Stimulated activated effector memory CD8-positive, alpha-beta T cell treated with anti-CD3 and anti-CD28 coated beads, Interleukin-12 subunit alpha, Interleukin-12 subunit beta, amount 100 ng/mL, for 72 hours (primary cell): Measurements from ENCODE around the gene PODXL2.
"Not testable (repeated sequence)": the region's sequence is repeated elsewhere in the genome, so short reads cannot be mapped to it uniquely, and the experiment has no call there.

ENCODE experiments used
- ATAC-seq: fragments of 150-1000 bp; cut with Tn5 transposase; 2 replicates; pipeline ENCODE4 v1.10.0; 2021
- DNase-seq, 2 donors: peaks; one replicate each; pipeline ENCODE4 v3.0.0; 2021 to 2022; ENCODE audit warnings: low spot score in 2 of 2
- H3K27ac Mint-ChIP-seq: one replicate; pipeline ENCODE4 v1.8.0; 2022; ENCODE audit warnings: mild to moderate bottlenecking, mixed read lengths
- H3K36me3 Mint-ChIP-seq: one replicate; pipeline ENCODE4 v1.8.0; 2022; ENCODE audit warnings: mild to moderate bottlenecking, mixed read lengths
- H3K4me1 Mint-ChIP-seq: one replicate; pipeline ENCODE4 v1.8.0; 2022; ENCODE audit warnings: mixed read lengths
- H3K4me3 Mint-ChIP-seq: one replicate; pipeline ENCODE4 v1.8.0; 2022; ENCODE audit warnings: mild to moderate bottlenecking, mixed read lengths
- H3K9me3 Mint-ChIP-seq: one replicate; pipeline ENCODE4 v1.8.0; 2022; ENCODE audit warnings: mixed read lengths

Gene PODXL2

DNA sequence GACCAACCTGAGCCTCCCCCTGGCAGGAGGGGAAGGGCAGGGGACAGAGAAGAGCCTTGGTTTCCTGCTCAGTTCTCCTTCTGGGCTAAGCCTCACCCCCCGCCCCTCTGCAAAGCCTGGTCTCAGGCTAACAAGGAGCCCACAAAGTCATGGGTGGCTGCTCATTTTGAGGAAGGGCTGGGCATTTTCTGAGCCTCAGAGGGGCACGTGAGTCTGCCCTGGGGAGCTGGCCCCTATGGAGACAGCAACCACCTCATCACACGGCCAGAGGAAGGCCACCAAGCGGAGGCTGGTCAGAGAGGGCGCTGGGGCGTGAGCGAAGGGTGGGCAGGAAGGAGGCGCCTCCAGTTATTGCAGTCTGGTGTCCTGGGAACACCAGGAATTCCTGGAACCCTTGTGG is 62.5 kb downstream of the PODXL2 start:
- H3K27ac Mint-ChIP-seq = no peak overlapping the region
- DNase-seq = no peak
- no peak for ATAC-seq
- H3K4me3 Mint-ChIP-seq = no peak overlapping the region
- no peaks in the 10 kb centered on the region for H3K4me1 Mint-ChIP-seq
- no peaks in the 10 kb centered on the region for H3K9me3 Mint-ChIP-seq
- peaks cover 7% of the 10 kb centered on the region for H3K36me3 Mint-ChIP-seq

DNA sequence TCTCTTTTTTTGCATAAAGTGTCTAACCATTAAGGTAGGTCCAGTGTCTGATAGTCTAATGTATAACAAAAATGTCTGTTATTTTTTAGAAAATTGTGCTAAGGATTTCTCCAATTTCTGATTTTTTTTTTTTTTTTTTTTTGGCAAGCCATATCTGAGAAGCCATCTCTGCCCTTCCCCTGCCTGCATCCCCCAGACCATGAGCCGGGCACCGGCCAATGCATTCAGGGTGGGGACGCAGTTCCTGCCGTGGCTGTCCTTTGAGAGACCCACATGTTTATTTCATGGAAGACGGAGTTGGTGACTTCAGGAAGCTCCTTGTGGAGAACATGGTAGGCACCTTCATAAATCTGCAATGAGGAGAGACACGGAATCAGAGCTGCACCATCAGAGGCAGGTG is 63.0 kb downstream of the PODXL2 start:
- H3K4me1 Mint-ChIP-seq = no peaks in the 10 kb centered on the region
- H3K4me3 Mint-ChIP-seq = no peak overlapping the region

DNA sequence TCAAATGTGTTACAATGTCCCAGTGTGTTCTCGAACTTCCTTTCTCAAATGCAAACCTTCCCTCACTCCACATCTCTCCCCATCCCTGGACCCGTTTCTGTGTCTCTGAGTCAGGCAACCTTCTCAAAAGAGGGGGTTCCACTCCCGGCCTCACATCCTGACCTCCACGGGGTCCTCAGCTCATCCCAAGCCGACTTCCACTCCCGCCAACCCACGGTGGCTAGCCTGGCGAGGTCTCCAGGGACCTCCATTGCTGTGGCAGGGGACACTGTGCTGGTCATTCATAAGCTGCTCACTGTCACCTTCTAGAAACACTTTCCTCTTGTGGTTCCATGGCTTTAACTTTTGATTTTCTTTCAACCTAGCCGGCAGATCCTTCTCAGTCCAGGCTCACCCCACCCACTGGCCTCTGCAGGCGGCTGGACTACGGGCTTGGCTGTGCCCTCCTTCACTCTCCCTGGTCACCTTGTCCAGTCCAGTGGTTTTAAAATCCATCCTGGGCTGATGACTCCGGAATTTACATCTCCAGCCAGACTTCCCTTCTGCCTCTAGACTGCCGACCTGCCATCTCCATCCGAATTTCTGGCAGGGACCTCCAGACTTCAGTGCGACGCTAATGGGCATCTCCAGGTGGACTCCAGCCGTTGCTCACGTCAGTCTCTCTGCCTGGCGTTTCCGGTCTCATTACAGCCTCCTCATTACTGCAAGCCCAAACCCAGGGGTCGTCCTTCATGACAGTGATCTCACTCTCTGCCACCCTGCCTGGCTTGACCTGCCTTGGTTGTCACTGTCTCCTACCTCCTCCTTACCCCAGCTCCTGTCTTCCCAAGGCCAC is 63.7 kb downstream of the PODXL2 start:
- DNase-seq = no peak
- Mint-ChIP-seq H3K27ac (peak overlapping the region; percentile 23), H3K4me3 (no peak overlapping the region), H3K4me1 (no peaks in the 10 kb centered on the region), H3K36me3 (peaks cover 7% of the 10 kb centered on the region), H3K9me3 (no peaks in the 10 kb centered on the region)
- ATAC-seq = no peak

More for the DNA sequence above, 63.0 kb downstream of the PODXL2 start:
- ATAC-seq = no peak
- H3K27ac Mint-ChIP-seq = no peak overlapping the region
- H3K36me3 Mint-ChIP-seq = peaks cover 7% of the 10 kb centered on the region
- no peaks in the 10 kb centered on the region for H3K9me3 Mint-ChIP-seq
- DNase-seq = no peak

DNA sequence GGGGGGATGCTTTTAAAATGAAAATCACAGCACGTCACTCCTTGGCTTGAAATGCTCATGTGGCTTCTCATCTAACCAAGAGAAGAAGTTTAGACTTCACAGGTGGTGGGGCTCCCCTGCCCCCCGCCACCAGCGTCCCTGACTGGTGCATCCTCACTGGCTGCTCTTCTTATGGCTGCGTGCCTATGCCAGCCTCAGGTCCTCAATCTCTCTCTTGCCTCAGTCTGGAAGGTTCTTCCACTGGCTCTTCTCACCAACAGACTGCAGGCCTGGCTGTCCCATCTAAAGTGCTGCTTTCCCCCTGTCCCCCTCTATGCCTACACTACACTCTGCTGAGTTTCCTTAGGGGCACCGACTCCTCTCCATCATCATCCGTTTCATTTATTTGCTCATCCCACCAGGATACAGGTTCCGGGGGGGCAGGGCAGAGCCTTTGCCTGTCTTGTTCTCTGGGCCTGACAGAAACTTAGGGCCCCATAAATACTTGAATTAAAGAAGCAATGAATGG is 64.4 kb downstream of the PODXL2 start:
- Mint-ChIP-seq H3K9me3 (no peaks in the 10 kb centered on the region), H3K36me3 (peaks cover 7% of the 10 kb centered on the region), H3K4me3 (no peak overlapping the region), H3K27ac (peak overlapping the region; percentile 1), H3K4me1 (no peaks in the 10 kb centered on the region)
- no peak for ATAC-seq
- DNase-seq = no peak

DNA sequence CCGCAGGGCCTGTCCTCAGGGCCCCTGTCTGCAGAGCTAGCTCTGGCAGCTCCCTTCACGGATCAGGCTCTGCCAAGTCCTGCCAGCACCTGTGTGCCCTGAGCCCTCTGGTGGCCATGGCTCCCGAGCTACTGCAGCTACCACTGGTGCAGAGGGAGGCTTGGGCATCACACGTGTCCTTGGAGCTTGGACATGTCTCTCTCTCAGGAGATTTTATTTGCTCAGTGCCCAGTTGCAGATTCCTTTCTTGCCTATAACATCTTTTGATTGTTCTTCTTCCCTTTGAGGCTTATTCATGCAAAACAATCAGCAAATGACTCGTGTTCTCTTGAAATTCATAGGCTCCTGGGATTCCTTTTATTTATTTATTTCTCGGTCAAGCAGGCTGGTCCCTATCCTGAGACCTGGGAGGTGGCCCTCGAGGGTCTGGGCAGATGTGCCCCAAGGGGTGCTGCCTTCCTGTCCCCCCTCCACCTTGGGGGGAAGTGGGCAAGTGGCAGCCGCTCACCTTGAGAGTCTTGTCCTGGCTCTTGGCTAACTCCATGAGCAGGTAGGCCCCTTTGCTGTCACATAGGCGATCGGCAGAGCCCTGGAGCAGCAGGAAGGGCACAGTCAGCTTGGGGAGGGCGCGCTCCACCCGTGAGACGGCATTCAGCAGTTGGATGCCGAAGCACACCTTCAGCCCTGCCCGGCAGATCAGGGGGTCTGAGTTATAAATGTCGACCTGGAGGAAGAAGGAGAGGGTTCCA is 65.7 kb downstream of the PODXL2 start:
- H3K4me1 Mint-ChIP-seq = no peaks in the 10 kb centered on the region
- H3K4me3 Mint-ChIP-seq = no peak overlapping the region
- H3K36me3 Mint-ChIP-seq = peaks cover 7% of the 10 kb centered on the region
- no peak overlapping the region for H3K27ac Mint-ChIP-seq
- ATAC-seq (peak; percentile 64), DNase-seq (no peak)
- no peaks in the 10 kb centered on the region for H3K9me3 Mint-ChIP-seq

DNA sequence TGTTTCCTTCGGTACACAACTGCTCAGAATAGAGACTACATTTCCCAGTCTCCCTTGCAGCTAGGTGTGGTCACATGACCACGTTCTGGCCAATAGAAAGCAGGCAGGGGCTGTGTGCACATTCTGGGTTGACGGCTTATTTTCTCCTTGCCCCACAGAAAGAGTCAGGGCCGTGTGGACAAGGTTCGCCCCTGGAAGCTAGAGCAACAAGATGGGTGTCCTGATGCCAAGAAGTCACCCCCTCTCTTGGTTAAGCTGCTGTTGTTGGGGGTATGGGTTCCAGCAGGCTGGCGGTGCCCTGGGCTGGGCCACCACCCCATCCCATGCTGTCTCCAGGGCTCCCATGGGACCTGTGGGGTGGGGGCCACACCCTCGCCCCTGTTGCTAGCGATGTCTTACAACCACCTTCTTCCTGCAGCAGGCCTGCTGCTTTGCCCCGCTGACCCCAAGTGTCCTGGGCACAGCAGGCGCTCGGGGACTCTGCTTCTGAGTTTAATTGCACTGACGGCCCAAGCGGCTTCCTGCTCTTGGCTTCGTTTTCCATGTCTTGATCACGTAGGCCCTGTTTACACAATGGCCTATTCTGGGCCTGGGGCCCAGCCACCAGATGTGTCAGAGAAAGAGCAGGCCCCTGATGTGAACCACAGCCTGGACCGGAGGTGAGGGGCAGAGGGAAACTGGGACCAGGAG is 68.7 kb downstream of the PODXL2 start:
- no peaks in the 10 kb centered on the region for H3K4me1 Mint-ChIP-seq
- ATAC-seq (peak; percentile 79), DNase-seq (peak in 1 of 2 donors; percentile 77)
- peaks cover 7% of the 10 kb centered on the region for H3K36me3 Mint-ChIP-seq
- H3K9me3 Mint-ChIP-seq = no peaks in the 10 kb centered on the region
- no peak overlapping the region for H3K4me3 Mint-ChIP-seq
- peak overlapping the region; percentile 14 for H3K27ac Mint-ChIP-seq

DNA sequence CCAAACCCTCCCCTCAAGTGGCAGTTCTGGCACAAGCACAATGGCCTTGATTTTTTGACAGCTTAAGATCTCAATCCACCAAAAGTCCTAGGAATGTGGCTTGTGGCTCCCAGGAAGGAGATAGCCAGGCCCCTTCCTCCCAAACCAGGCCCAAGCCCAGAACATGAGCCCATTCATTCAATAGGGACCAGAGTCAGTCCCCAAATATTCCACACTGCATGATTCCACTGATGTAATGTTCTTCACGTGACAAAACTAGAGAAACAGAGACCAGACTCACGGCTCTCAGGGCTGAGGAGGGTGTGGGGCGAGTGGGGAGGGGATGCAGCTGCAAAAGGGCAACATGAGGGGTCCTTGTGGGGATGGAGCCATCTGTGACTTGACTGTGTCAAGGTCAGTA is 69.3 kb downstream of the PODXL2 start:
- H3K4me3 Mint-ChIP-seq = no peak overlapping the region

DNA sequence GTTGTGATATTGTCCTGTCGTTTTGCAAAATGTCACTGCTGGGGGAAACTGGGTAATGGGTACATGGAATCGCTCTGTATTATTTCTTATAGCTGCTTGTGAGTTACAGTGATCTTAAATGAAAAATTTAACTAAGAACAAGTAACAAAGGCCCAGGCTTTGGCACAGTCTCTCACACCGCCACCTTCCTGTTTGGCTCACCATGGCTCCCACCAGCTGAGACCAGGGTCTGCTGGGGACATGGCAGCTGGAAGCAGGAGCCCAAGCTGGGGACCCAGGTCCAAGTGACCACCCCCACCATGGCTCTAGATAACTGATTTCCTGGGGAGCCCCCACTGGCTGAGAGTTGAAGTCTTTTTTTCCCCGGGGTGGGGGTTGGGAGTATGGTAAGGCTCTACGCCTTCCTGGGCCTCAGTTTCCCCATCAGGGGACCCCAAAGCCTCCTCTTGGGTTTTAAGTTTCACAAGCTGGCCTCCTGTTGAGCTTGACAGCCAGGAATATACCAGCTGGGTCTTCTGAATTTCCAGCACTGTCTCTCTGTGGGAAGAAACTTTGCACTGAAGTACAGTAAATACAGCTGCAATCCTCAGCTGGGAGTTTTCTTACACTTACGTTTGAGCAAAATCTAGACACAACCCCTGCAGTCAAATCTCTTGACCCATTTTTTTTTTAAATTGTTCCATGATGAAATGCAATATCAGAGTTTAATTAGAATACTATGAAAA is 69.9 kb downstream of the PODXL2 start:
- H3K27ac Mint-ChIP-seq = no peak overlapping the region
- no peak for DNase-seq
- no peaks in the 10 kb centered on the region for H3K4me1 Mint-ChIP-seq
- no peaks in the 10 kb centered on the region for H3K9me3 Mint-ChIP-seq
- ATAC-seq = no peak
- no peaks in the 10 kb centered on the region for H3K36me3 Mint-ChIP-seq
- no peak overlapping the region for H3K4me3 Mint-ChIP-seq

More for the DNA sequence above, 69.3 kb downstream of the PODXL2 start:
- DNase-seq = no peak
- ATAC-seq = no peak
- H3K36me3 Mint-ChIP-seq = peaks cover 2% of the 10 kb centered on the region
- H3K4me1 Mint-ChIP-seq = no peaks in the 10 kb centered on the region
- peak overlapping the region; percentile 14 for H3K27ac Mint-ChIP-seq
- no peaks in the 10 kb centered on the region for H3K9me3 Mint-ChIP-seq

DNA sequence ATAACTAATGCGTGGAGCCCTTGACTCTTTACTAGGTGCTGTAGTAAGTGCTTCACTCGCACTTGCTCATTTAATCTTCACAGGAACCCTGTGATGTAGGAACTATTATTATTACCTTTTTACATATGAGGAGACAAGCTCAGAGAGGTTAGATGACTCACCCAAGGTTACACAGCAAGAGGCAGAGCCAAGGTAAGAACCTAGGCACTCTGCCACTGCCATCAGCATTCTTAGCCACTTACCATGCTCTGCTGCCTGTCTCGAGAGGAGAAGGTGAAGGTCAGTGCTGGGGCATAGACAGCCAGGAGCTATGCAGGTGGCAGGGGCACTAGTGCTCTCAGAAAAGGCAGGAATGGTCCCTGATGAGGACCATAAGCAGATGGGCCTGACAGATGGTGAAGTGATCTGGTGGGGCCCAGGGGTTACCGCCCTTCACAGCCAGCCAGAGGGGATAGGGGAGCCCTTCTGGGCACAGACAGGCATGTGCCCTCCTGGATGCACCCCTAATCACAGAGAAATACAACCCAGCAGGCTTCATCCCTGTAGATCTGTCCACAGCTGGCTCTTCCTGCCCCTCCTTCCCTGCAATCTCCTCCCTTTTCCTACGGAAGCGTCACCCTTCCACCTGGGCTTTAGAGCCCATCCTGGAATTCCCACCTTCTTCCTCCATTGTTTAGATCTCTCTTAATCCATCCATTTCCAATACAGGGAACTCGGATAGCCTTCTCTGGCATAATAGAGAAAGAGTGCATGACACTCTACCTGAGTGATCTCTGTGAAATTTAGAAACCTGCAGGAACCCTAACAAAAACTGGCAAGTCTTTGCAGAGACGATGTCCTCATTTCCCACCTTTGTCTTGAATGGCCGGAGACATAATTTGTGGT is 70.7 kb downstream of the PODXL2 start:
- Mint-ChIP-seq H3K4me3 (no peak overlapping the region), H3K36me3 (no peaks in the 10 kb centered on the region), H3K9me3 (no peaks in the 10 kb centered on the region), H3K27ac (no peak overlapping the region), H3K4me1 (no peaks in the 10 kb centered on the region)
- no peak for ATAC-seq
- DNase-seq = no peak

DNA sequence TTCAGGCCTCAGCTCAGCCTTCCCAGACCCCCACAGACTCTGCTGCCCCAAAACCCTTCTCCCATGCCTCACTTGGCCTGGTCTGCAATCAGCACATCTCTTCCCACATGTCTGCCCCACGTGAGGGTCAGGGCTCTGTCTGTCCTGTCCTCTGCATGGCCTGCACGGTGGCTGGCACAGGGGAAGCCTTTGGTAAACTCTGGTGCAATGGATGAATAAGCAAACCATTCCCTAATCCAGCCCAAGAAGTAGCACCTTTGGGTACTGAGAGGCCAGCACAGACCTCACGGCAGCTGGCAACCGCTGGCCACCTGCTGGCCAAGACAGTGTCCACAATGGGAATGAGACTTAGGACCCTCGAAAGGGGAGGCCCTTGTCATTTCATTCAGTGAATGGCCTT is 71.4 kb downstream of the PODXL2 start:
- no peak for DNase-seq
- Mint-ChIP-seq H3K9me3 (no peaks in the 10 kb centered on the region), H3K4me3 (no peak overlapping the region), H3K36me3 (no peaks in the 10 kb centered on the region), H3K4me1 (no peaks in the 10 kb centered on the region), H3K27ac (no peak overlapping the region)
- no peak for ATAC-seq

DNA sequence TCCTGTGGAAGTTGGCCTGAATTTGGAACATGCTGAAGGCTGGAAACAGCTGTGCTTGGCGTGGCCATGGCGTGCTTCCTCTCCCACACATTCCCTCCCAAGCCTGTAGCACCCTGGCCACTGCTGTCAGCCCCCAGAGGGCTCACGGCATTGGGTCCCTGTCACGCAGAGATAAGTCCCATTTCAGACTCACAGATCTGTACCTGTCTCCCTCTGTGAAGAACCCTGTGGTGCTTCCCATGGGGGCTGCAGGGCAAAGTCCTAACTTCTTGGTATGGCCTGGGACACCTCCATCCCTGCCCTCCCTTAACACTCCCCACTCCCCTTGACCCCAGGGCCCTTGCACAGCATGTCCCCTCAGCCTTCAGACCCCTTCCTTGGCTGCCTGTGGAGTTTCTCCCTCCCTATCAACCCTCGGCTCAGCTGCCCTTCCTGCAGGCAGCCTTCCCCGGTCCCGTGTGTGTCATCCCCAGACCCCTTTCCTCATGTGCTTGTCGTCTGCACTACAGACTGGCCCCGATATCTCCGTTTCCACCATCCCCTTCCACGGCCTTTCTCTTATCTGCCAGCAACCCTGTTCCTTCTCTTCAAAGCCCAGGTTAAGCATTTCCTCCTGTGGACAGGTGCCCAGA is 72.4 kb downstream of the PODXL2 start:
- Mint-ChIP-seq H3K27ac (no peak overlapping the region), H3K4me3 (no peak overlapping the region), H3K36me3 (no peaks in the 10 kb centered on the region), H3K4me1 (no peaks in the 10 kb centered on the region), H3K9me3 (no peaks in the 10 kb centered on the region)
- ATAC-seq = no peak
- DNase-seq = no peak

DNA sequence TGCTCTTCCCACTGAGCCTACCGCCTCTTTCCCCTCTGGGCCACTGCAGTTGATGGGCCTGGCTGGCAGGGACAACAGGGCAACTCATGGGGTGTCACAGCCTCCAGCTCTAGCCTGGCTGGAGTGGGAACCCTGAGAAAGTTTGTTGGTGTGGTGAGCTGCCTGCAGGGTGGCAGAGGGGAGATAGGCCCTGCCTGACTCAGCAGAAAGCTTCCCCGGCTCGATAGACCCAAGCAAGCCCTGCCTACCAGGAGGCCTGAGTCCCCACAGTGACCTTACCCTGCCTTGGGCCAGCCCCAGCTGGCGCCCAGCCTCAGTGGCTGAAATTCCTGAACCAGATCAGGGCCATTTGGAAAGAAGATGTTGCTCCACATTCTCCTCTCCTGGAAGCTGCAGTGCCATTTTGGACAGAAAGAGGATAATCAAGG is 73.2 kb downstream of the PODXL2 start:
- H3K27ac Mint-ChIP-seq = no peak overlapping the region
- H3K36me3 Mint-ChIP-seq = no peaks in the 10 kb centered on the region
- DNase-seq (no peak), ATAC-seq (no peak)
- H3K4me3 Mint-ChIP-seq = no peak overlapping the region
- no peaks in the 10 kb centered on the region for H3K4me1 Mint-ChIP-seq
- H3K9me3 Mint-ChIP-seq = no peaks in the 10 kb centered on the region

DNA sequence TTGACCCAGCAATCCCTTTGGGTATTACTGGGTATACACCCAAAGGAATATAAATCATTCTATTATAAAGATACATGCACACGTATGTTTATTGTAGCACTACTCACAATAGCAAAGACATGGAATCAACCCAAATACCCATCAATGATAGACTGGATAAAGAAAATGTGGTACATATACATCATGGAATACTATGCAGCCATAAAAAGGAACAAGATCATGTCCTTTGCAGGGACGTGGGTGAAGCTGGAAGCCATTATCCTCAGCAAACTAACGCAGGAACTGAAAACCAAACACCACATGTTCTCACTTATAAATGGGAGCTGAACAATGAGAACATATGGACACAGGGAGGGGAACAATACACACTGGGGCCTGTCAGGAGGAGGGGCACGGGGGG is 75.9 kb downstream of the PODXL2 start:
- not testable (repeated sequence) for H3K27ac Mint-ChIP-seq, DNase-seq, ATAC-seq, H3K4me3 Mint-ChIP-seq, H3K4me1 Mint-ChIP-seq, H3K9me3 Mint-ChIP-seq, H3K36me3 Mint-ChIP-seq

DNA sequence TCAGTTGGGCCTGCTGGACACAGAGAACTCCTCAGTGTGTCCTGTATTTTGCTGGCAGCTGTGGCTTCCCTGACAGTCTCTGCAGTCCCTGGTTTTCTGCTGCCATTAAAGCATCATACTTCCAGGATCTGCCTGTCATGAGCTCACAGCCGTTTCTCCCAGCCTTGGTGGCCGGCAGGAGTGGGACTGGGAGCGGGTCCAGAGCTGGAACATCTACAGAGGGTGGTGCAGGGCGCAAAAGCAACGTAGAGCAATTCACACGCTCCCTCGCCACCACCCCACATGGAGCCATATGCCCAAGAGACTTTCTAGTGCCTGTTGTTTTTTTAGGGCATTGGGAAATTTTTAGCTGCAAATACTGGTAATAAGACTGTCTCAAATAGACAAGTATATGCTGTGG is 77.3 kb downstream of the PODXL2 start:
- Mint-ChIP-seq H3K27ac (no peak overlapping the region), H3K9me3 (no peaks in the 10 kb centered on the region), H3K36me3 (no peaks in the 10 kb centered on the region), H3K4me3 (no peak overlapping the region), H3K4me1 (no peaks in the 10 kb centered on the region)
- ATAC-seq (no peak), DNase-seq (no peak)
